H9 (cell line): ENCODE data around the gene PDLIM3. TPM values are rescaled to one million over a fixed set of nuclear protein-coding genes. Genes with fewer than 3 reads are reported as not detected.
"Not testable (repeated sequence)": the region's sequence is repeated elsewhere in the genome, so short reads cannot be mapped to it uniquely, and the experiment has no call there.

ENCODE experiments used
- DNase-seq: peaks from one replicate; pipeline ENCODE4 v3.0.0-alpha.2; 2017
- H2AFZ ChIP-seq: one replicate; pipeline ENCODE4 v1.6.1; 2013; ENCODE audit warnings: mild to moderate bottlenecking, low read length, control low read depth, moderate library complexity
- H2AK5ac ChIP-seq: 2 replicates; pipeline ENCODE4 v1.6.1; 2013; ENCODE audit warnings: low read length, control low read depth, mixed read lengths; ENCODE audit not compliant: insufficient read length
- H2BK120ac ChIP-seq: one replicate; pipeline ENCODE4 v1.6.1; 2013; ENCODE audit warnings: low read depth, mild to moderate bottlenecking, low read length, control low read depth, inconsistent platforms; ENCODE audit not compliant: poor library complexity, severe bottlenecking
- H2BK12ac ChIP-seq: 2 replicates; pipeline ENCODE4 v1.6.1; 2013; ENCODE audit warnings: low read length, control low read depth, mixed read lengths, low read depth; ENCODE audit not compliant: insufficient read length
- H2BK15ac ChIP-seq: 2 replicates; pipeline ENCODE4 v1.6.1; 2013; ENCODE audit warnings: low read depth, low read length, control low read depth
- H2BK20ac ChIP-seq: one replicate; pipeline ENCODE4 v1.6.1; 2013; ENCODE audit warnings: low read depth, mild to moderate bottlenecking, low read length, control low read depth, inconsistent platforms; ENCODE audit not compliant: poor library complexity, severe bottlenecking
- H2BK5ac ChIP-seq: 2 replicates; pipeline ENCODE4 v1.6.1; 2013; ENCODE audit warnings: low read length, control low read depth, mixed read lengths; ENCODE audit not compliant: insufficient read length
- H3K14ac ChIP-seq: 2 replicates; pipeline ENCODE4 v1.6.1; 2013; ENCODE audit warnings: low read length, control low read depth; ENCODE audit not compliant: insufficient read depth
- H3K18ac ChIP-seq: 2 replicates; pipeline ENCODE4 v1.6.1; 2013; ENCODE audit warnings: low read depth, mild to moderate bottlenecking, mixed read lengths, low read length, control low read depth; ENCODE audit not compliant: insufficient read length
- H3K23ac ChIP-seq: 2 replicates; pipeline ENCODE4 v1.6.1; 2013; ENCODE audit warnings: low read length, control low read depth, mixed read lengths, low read depth; ENCODE audit not compliant: insufficient read length
- H3K23me2 ChIP-seq: 2 replicates; pipeline ENCODE4 v1.6.1; 2013; ENCODE audit warnings: low read depth, mild to moderate bottlenecking, mixed read lengths, low read length, control low read depth; ENCODE audit not compliant: insufficient read length, poor library complexity, severe bottlenecking
- H3K27ac ChIP-seq: 2 replicates; pipeline ENCODE4 v1.5.1; 2013; ENCODE audit warnings: low read length, control low read depth, mixed read lengths, low read depth; ENCODE audit not compliant: insufficient read length
- H3K27me3 ChIP-seq: 2 replicates; pipeline ENCODE4 v1.6.1; 2013; ENCODE audit warnings: low read length, control low read depth, inconsistent platforms; ENCODE audit not compliant: insufficient read depth
- H3K4ac ChIP-seq: 2 replicates; pipeline ENCODE4 v1.6.1; 2013; ENCODE audit warnings: low read depth, mild to moderate bottlenecking, control low read depth, inconsistent platforms, low read length, moderate library complexity
- H3K4me1 ChIP-seq: 2 replicates; pipeline ENCODE4 v1.6.1; 2013; ENCODE audit warnings: low read length, control low read depth, inconsistent platforms; ENCODE audit not compliant: insufficient read depth
- H3K4me2 ChIP-seq: 2 replicates; pipeline ENCODE4 v1.6.1; 2013; ENCODE audit warnings: low read length, control low read depth, mixed read lengths; ENCODE audit not compliant: insufficient read length, insufficient read depth
- H3K56ac ChIP-seq: 2 replicates; pipeline ENCODE4 v1.6.1; 2013; ENCODE audit warnings: low read depth, mild to moderate bottlenecking, mixed read lengths, low read length, control low read depth; ENCODE audit not compliant: insufficient read length
- H3K79me1 ChIP-seq: 2 replicates; pipeline ENCODE4 v1.6.1; 2013; ENCODE audit warnings: low read depth, mild to moderate bottlenecking, moderate library complexity, low read length, control low read depth, inconsistent platforms; ENCODE audit not compliant: insufficient read depth, poor library complexity, severe bottlenecking
- H3K79me2 ChIP-seq: 2 replicates; pipeline ENCODE4 v1.6.1; 2013; ENCODE audit warnings: low read length, control low read depth, inconsistent platforms; ENCODE audit not compliant: insufficient read depth
- H3K9ac ChIP-seq: 2 replicates; pipeline ENCODE4 v1.6.1; 2013; ENCODE audit warnings: low read length, control low read depth, mixed read lengths; ENCODE audit not compliant: insufficient read length; ENCODE audit errors: extremely low read depth
- H3K9me3 ChIP-seq: one replicate; pipeline ENCODE4 v1.6.1; 2013; ENCODE audit warnings: low read depth, low read length, inconsistent platforms; ENCODE audit not compliant: control insufficient read depth
- H3T11ph ChIP-seq: one replicate; pipeline ENCODE4 v1.6.1; 2013; ENCODE audit warnings: mild to moderate bottlenecking, low read length, control low read depth, inconsistent platforms
- H4K20me1 ChIP-seq: one replicate; pipeline ENCODE4 v1.6.1; 2013; ENCODE audit not compliant: control insufficient read depth, insufficient read length, insufficient read depth
- H4K5ac ChIP-seq: 2 replicates; pipeline ENCODE4 v1.6.1; 2013; ENCODE audit warnings: low read depth, mild to moderate bottlenecking, mixed read lengths, low read length, control low read depth; ENCODE audit not compliant: insufficient read length
- H4K8ac ChIP-seq: replicated peaks from 2 replicates; pipeline ENCODE4 v1.6.1; 2013; ENCODE audit warnings: low read length, control low read depth, mixed read lengths, low read depth; ENCODE audit not compliant: insufficient read length
- H4K91ac ChIP-seq: 2 replicates; pipeline ENCODE4 v1.6.1; 2013; ENCODE audit warnings: low read depth, mild to moderate bottlenecking, moderate library complexity, mixed read lengths, low read length, control low read depth; ENCODE audit not compliant: insufficient read length
- H3K27ac Mint-ChIP-seq, 3 experiments: 2 replicates in 2 of 3; 3 replicates in 1 of 3; pipeline ENCODE4 v1.8.0; 2020 to 2021; ENCODE audit warnings: mixed read lengths in 3 of 3, mild to moderate bottlenecking in 1 of 3, moderate library complexity in 1 of 3
- H3K27me3 Mint-ChIP-seq: 2 replicates; pipeline ENCODE4 v1.8.0; 2021; ENCODE audit warnings: low read depth, mild to moderate bottlenecking, moderate library complexity, mixed read lengths
- H3K36me3 Mint-ChIP-seq, 3 experiments: 2 replicates in 2 of 3; 3 replicates in 1 of 3; pipeline ENCODE4 v1.8.0; 2020 to 2021; ENCODE audit warnings: low read depth in 3 of 3, mixed read lengths in 3 of 3; ENCODE audit not compliant: insufficient read depth in 1 of 3
- H3K4me1 Mint-ChIP-seq, 2 experiments: 2 replicates each; pipeline ENCODE4 v1.8.0; 2020; ENCODE audit warnings: mixed read lengths in 2 of 2
- H3K4me3 Mint-ChIP-seq, 2 experiments: 2 replicates in 1 of 2; 3 replicates in 1 of 2; pipeline ENCODE4 v1.8.0; 2020 to 2021; ENCODE audit warnings: mild to moderate bottlenecking in 2 of 2, mixed read lengths in 2 of 2, moderate library complexity in 1 of 2
- H3K9me3 Mint-ChIP-seq, 2 experiments: 2 replicates in 1 of 2; 3 replicates in 1 of 2; pipeline ENCODE4 v1.8.0; 2020; ENCODE audit warnings: mild to moderate bottlenecking in 2 of 2, mixed read lengths in 2 of 2, moderate library complexity in 1 of 2
- WGBS: extraction: QIAGEN DNeasy Blood & Tissue Kit; methylation state at CpG from one replicate; pipeline ENCODE4 v1.1.7; 2013; ENCODE audit warnings: missing lambda C conversion rate, low lambda C conversion rate, mixed read lengths; ENCODE audit not compliant: insufficient read length; ENCODE audit errors: extremely low coverage; 5-methylcytosine and 5-hydroxymethylcytosine counted together
- total RNA-seq: library from RNA; stranded (reverse); gene quantifications from 2 replicates; pipeline ENCODE4 v1.2.1, GENCODE V29; 2021
- TF ChIP-seq, protein P1 (sequence below): fragments of 200-600 bp; sonication (generic); conservative IDR thresholded peaks from 3 replicates; pipeline ENCODE4 v1.8.0; 2021; ENCODE audit warnings: antibody characterized with exemption, mild to moderate bottlenecking

Gene PDLIM3
- total RNA-seq, 1 experiment from 2014 or later, result 12.0 TPM

DNA sequence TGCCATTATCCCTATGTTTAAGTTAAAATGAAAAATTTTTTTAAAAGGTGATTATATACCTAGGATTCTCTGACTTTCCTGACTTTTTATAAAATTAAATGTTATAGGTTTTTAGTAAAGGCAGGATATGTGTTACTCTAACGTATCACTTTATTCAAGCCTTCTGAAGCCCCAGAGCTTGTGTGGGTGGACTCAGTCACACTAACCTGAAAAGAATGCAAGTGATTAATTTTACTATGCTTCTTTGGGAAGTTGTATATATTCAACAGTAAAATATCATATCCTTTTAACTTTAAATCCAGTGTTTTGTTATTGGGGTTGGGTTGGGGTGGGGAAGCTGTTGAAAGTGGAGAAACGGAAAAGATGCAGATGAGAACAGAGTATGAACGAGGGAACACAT lies 22.8 kb downstream of the PDLIM3 start:
- Histone ChIP-seq H3K79me2 (no peaks in the 10 kb centered on the region), H3K27me3 (no peaks in the 10 kb centered on the region), H2BK20ac (no peak overlapping the region), H3K4me2 (no peak overlapping the region), H3K4me1 (no peaks in the 10 kb centered on the region), H2BK12ac (no peak overlapping the region), H4K5ac (no peak overlapping the region), H3K27ac (no peak overlapping the region), H3K14ac (no peak overlapping the region), H3K79me1 (no peaks in the 10 kb centered on the region), H2AFZ (no peak overlapping the region), H2BK120ac (no peak overlapping the region), H4K20me1 (no peaks in the 10 kb centered on the region), H4K8ac (no peak overlapping the region), H3K4ac (no peak overlapping the region), H4K91ac (no peak overlapping the region), H2BK5ac (no peak overlapping the region), H3T11ph (no peak overlapping the region), H3K18ac (no peak overlapping the region), H2BK15ac (no peak overlapping the region), H3K56ac (no peak overlapping the region), H3K9me3 (no peaks in the 10 kb centered on the region), H2AK5ac (no peak overlapping the region), H3K23ac (no peak overlapping the region), H3K23me2 (no peaks in the 10 kb centered on the region), H3K9ac (no peak overlapping the region)
- H3K4me1 Mint-ChIP-seq, result no peaks in the 10 kb centered on the region
- no peaks in the 10 kb centered on the region for H3K27me3 Mint-ChIP-seq
- no peaks in the 10 kb centered on the region for H3K9me3 Mint-ChIP-seq
- TF ChIP-seq, protein P1, sequence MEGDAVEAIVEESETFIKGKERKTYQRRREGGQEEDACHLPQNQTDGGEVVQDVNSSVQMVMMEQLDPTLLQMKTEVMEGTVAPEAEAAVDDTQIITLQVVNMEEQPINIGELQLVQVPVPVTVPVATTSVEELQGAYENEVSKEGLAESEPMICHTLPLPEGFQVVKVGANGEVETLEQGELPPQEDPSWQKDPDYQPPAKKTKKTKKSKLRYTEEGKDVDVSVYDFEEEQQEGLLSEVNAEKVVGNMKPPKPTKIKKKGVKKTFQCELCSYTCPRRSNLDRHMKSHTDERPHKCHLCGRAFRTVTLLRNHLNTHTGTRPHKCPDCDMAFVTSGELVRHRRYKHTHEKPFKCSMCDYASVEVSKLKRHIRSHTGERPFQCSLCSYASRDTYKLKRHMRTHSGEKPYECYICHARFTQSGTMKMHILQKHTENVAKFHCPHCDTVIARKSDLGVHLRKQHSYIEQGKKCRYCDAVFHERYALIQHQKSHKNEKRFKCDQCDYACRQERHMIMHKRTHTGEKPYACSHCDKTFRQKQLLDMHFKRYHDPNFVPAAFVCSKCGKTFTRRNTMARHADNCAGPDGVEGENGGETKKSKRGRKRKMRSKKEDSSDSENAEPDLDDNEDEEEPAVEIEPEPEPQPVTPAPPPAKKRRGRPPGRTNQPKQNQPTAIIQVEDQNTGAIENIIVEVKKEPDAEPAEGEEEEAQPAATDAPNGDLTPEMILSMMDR, result no peak
- DNase-seq, result no peak
- H3K36me3 Mint-ChIP-seq, result peaks cover 0 to 4% (median 0%) of the 10 kb centered on the region in 3 experiments; a peak in 1 of 7 replicates
- no peak overlapping the region for H3K4me3 Mint-ChIP-seq
- no CpG with 5 or more reads among the region's 3 CpGs for WGBS
- H3K27ac Mint-ChIP-seq, result no peak overlapping the region

- not testable (repeated sequence) for H3K23ac ChIP-seq, H2BK5ac ChIP-seq, H4K8ac ChIP-seq, H4K91ac ChIP-seq, H3K56ac ChIP-seq, H3K79me2 ChIP-seq, H3K23me2 ChIP-seq, H2BK15ac ChIP-seq, H3K4ac ChIP-seq, H4K5ac ChIP-seq, H3K79me1 ChIP-seq, H3K36me3 Mint-ChIP-seq, H3K27ac Mint-ChIP-seq, H2BK120ac ChIP-seq, H3K18ac ChIP-seq, H4K20me1 ChIP-seq, H3K4me2 ChIP-seq, H3K4me3 Mint-ChIP-seq, H3K4me1 Mint-ChIP-seq, H3T11ph ChIP-seq, H3K9me3 ChIP-seq, H3K27me3 Mint-ChIP-seq, H2AFZ ChIP-seq, H3K27ac ChIP-seq, H2BK12ac ChIP-seq, H3K4me1 ChIP-seq, H3K9me3 Mint-ChIP-seq, H3K9ac ChIP-seq, H3K27me3 ChIP-seq, H3K14ac ChIP-seq, H2BK20ac ChIP-seq, H2AK5ac ChIP-seq, DNase-seq
- WGBS, result no CpG with 5 or more reads among the region's 2 CpGs
Measured at GRCh38 chr4:185511243-185511642, 24.1 kb downstream of the PDLIM3 start.
